ENCODE data around the gene ZNF292. TPM values are rescaled to one million over a fixed set of nuclear protein-coding genes. Genes with fewer than 3 reads are reported as not detected.

ZNF292 gene
- 34.7 and 42.6 TPM in 2 replicates for total RNA-seq (ENCODE audit: low replicate concordance)

DNA sequence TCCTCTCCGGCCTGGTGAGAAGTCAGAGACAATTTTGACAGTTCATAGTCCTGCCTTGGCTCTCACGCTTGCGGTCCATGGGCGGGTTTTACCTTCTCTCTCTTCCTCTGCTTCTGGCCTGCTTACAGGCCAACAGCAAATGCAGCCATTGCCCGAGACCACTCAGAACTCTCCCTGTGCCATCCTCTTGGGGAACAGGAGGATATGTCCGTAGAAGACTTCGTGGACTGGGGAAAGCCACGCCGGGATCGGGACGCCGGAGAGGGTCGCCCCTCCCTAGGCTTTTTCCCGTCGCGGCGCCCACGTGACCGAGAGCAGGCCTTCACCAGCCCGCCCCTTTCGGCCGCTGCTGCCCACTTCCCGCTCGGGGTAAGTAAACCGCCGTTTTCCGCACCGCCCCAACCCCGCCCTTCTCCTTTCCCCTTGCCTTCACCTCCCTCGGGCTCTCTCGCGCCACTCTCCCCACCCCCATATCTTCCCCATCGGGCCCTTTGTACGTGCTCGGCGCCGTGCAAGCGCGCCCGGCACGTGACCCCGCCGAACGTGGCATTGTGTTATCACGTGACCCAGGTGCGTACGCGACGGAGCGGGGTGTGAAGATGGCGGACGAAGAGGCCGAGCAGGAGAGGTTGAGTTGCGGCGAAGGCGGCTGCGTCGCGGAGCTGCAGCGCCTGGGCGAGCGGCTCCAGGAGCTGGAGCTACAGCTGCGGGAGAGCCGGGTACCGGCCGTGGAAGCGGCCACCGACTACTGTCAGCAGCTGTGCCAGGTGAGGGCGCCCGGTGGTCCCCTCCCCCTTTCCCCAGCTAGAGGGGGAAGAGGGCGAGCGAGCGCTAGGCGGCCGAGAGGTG is at the start of gene ZNF292:
Gene ZNF292 (plus strand): TSS at position 573 of the 849 bp plus-strand sequence. CDS start 27 bp downstream, at position 600.
- peak; percentile 96 for DNase-seq (ENCODE audit: low read depth)
- H3K4me3 ChIP-seq (ENCODE audit: low read depth, low read length): peak within 1 kb of the TSS; percentile 92
- TF ChIP-seq, protein P1, sequence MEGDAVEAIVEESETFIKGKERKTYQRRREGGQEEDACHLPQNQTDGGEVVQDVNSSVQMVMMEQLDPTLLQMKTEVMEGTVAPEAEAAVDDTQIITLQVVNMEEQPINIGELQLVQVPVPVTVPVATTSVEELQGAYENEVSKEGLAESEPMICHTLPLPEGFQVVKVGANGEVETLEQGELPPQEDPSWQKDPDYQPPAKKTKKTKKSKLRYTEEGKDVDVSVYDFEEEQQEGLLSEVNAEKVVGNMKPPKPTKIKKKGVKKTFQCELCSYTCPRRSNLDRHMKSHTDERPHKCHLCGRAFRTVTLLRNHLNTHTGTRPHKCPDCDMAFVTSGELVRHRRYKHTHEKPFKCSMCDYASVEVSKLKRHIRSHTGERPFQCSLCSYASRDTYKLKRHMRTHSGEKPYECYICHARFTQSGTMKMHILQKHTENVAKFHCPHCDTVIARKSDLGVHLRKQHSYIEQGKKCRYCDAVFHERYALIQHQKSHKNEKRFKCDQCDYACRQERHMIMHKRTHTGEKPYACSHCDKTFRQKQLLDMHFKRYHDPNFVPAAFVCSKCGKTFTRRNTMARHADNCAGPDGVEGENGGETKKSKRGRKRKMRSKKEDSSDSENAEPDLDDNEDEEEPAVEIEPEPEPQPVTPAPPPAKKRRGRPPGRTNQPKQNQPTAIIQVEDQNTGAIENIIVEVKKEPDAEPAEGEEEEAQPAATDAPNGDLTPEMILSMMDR (IDR thresholded peaks at IDR 0.05; ENCODE audit: insufficient read depth, low read length): peak; percentile 0

DNA sequence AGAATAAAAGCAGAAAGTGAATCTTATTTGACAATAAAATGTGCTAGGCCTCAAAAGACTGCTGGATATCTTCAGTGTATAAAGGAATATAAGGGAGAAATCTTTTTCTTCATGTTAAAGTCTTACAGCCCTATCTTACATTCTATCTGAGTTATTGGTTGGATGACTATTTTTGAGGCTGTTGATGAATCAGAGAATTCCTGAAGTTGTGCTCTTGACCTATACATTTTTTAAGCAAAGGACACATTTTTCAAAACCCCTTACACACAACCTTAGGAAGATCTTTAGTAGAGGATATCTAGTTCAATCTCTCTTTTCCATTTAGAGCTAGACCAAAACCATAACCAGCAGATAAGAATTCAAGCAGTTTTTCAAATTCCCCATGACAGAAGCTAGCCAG is 49.5 kb upstream of the ZNF292 start:
- TF ChIP-seq, protein P1 (IDR thresholded peaks at IDR 0.05; ENCODE audit: insufficient read depth, low read length): no peak
- DNase-seq (ENCODE audit: low read depth): peak; percentile 4
- no peak overlapping the region for H3K4me3 ChIP-seq (ENCODE audit: low read depth, low read length)

DNA sequence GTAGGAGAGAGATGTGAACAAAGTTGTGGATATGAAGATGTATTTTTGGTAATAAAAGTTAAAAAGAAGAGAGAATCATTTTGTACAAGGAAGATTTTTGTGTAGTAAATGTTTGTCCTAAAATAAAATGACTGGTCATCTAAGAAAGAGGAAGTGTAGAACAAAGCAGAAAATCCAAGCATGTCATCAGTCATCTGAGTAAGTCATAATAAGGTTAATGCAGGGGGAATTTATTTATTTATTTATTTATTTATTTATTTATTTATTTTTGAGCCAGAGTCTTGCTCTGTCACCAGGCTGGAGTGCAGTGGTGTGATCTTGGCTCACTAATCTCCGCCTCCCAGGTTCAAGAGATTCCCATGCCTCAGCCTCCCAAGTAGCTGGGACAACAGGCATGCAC is 44.7 kb upstream of the ZNF292 start:
- no peak for DNase-seq (ENCODE audit: low read depth)
- H3K4me3 ChIP-seq (ENCODE audit: low read depth, low read length): no peak overlapping the region
- TF ChIP-seq, protein P1 (IDR thresholded peaks at IDR 0.05; ENCODE audit: insufficient read depth, low read length): no peak

DNA sequence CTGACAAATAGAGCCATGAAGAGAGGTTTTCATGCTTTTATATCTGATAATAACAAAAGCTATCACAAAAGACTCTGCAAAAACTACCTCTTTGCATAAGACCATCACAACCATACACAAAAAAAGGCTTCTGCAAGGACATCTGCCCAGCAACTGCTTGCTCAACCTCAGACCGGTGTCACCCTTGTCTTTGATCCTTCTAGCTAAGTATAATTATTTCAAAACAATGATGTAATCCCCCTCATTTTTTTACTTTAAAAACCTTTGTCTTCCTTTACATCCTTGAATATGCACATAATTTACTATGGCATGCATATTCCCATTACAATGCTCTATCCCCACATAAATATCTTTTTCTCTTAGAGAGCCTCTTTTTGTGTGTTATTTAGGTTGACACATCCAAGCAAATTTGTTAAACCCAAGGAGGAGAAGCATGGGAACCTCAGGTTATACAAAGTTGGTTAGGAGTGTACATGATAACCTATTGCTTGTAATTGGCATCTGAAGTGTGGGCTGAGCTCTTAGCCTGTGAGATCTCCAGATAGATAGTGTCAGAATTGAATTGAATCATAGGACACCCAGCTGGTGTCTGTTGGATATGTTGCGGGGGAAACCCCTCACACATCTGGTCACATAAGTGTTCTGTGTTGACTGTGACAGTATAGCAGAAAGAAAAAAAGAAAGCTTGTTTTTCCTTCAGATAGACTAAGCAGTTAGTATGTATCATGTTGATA is 39.8 kb upstream of the ZNF292 start:
- TF ChIP-seq, protein P1 (IDR thresholded peaks at IDR 0.05; ENCODE audit: insufficient read depth, low read length): no peak
- H3K4me3 ChIP-seq (ENCODE audit: low read depth, low read length): no peak overlapping the region
- no peak for DNase-seq (ENCODE audit: low read depth)

DNA sequence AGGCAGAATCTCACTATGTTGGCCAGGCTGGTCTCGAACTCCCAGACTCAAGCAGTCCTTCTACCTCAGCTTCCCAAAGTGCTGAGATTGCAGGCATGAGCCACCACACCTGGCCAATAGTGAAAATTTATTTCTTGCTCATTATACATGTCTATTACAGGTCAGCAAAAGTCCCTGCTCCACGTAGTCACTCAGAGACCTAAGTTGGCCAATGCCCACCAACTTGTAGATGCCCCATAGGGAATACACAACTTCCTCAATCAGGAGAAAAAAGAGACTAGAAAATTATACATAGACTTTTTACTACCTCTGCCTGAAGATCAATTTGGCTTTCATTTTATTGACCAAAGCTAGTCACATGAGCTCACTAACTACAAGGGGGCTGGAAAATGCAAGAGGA is 38.4 kb upstream of the ZNF292 start:
- H3K4me3 ChIP-seq (ENCODE audit: low read depth, low read length): no peak overlapping the region
- no peak for DNase-seq (ENCODE audit: low read depth)
- TF ChIP-seq, protein P1 (IDR thresholded peaks at IDR 0.05; ENCODE audit: insufficient read depth, low read length): no peak

DNA sequence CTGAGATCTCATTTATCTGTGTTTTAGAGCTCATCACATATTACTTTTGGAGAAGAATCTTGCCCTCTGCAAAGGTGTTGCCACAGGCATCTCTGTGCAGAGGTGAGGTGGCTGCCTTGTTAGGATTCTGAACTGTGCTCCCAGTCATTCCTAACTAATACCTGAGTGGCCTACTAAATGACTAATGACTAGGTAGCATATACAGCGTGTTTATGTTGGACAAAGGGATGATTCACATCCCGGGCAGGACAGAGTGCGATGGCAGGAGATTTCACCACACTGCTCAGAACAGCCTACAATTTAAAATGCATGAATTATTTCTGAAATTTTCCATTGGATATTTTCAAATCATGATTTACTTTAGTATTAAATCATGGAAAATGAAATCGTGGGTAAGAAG is 37.3 kb upstream of the ZNF292 start:
- no peak overlapping the region for H3K4me3 ChIP-seq (ENCODE audit: low read depth, low read length)
- TF ChIP-seq, protein P1 (IDR thresholded peaks at IDR 0.05; ENCODE audit: insufficient read depth, low read length): no peak
- DNase-seq (ENCODE audit: low read depth): no peak
